Activated B cell treated with CpG ODN at 0.5 μM for 24 hours (primary cell): Measurements from ENCODE around the gene NPHP4. TPM values are rescaled to one million over a fixed set of nuclear protein-coding genes. Genes with fewer than 3 reads are reported as not detected.
A peak's percentile ranks its signal among the peaks of the same experiment; 100 is the strongest.

Experiments
- ATAC-seq: fragments of 200-7000 bp; cut with Tn5 transposase; one replicate; pipeline ENCODE4 v1.10.0; 2021; ENCODE audit warnings: low read depth, mild to moderate bottlenecking, moderate library complexity
- CTCF ChIA-PET: fragments of 350-600 bp; sonication (Branson Sonifier 250); formaldehyde crosslinking; loops from one replicate; lab custom pipeline; 2021; ENCODE audit warnings: antibody characterized with exemption; lab: Charles Lee
- POLR2A ChIA-PET: fragments of 350-600 bp; sonication (Branson Sonifier 250); formaldehyde crosslinking; loops from one replicate; lab custom pipeline; 2021; ENCODE audit warnings: antibody characterized with exemption; lab: Charles Lee
- DNase-seq: peaks from one replicate; pipeline ENCODE4 v3.0.0; 2022
- H3K27ac Mint-ChIP-seq: one replicate; pipeline ENCODE4 v1.8.0; 2020; ENCODE audit warnings: mixed read lengths
- H3K27me3 Mint-ChIP-seq: one replicate; pipeline ENCODE4 v1.8.0; 2021; ENCODE audit warnings: mixed read lengths
- H3K36me3 Mint-ChIP-seq: one replicate; pipeline ENCODE4 v1.8.0; 2021; ENCODE audit warnings: low read depth, mixed read lengths
- H3K4me1 Mint-ChIP-seq: one replicate; pipeline ENCODE4 v1.8.0; 2021; ENCODE audit warnings: mixed read lengths
- H3K4me3 Mint-ChIP-seq: one replicate; pipeline ENCODE4 v1.8.0; 2020; ENCODE audit warnings: mild to moderate bottlenecking, mixed read lengths
- H3K9me3 Mint-ChIP-seq: one replicate; pipeline ENCODE4 v1.8.0; 2020; ENCODE audit warnings: mixed read lengths
- CTCF ChIP-seq: fragments of 200-600 bp; IDR thresholded peaks from one replicate; pipeline ENCODE4 v1.8.0; 2022; ENCODE audit warnings: antibody characterized with exemption, mild to moderate bottlenecking
- intact Hi-C: fragments of 100-400 bp; cut with micrococcal nuclease; formaldehyde crosslinking; loops from one replicate; pipeline ENCODE4 v1.15.1; 2024
- total RNA-seq: library from RNA; stranded (reverse); gene quantifications from 2 replicates; pipeline ENCODE4 v1.2.3, GENCODE V29; 2022

Gene NPHP4
- total RNA-seq, 1 donor from 2014 or later = 8.0 TPM

- H3K4me1 Mint-ChIP-seq = peaks cover 24% of the 10 kb centered on the region
- H3K36me3 Mint-ChIP-seq = no peaks in the 10 kb centered on the region
- DNase-seq = no peak
- no peak overlapping the region for H3K4me3 Mint-ChIP-seq
- H3K9me3 Mint-ChIP-seq = no peaks in the 10 kb centered on the region
- intact Hi-C loops = no loop called here
- no peak overlapping the region for H3K27ac Mint-ChIP-seq
- no peak for ATAC-seq
- TF ChIP-seq CTCF = no peak
- no peaks in the 10 kb centered on the region for H3K27me3 Mint-ChIP-seq
- POLR2A ChIA-PET = no interaction called here
- CTCF ChIA-PET = no interaction called here
These were observed 14.5 kb downstream of the NPHP4 start for GRCh38 chr1:5977494-5978444.

GRCh38 chr1:5976726-5977493, 15.3 kb downstream of the NPHP4 start:
- intact Hi-C loops = no loop called here
- H3K4me1 Mint-ChIP-seq = peaks cover 16% of the 10 kb centered on the region
- no peaks in the 10 kb centered on the region for H3K9me3 Mint-ChIP-seq
- H3K27me3 Mint-ChIP-seq = no peaks in the 10 kb centered on the region
- POLR2A ChIA-PET = no interaction called here
- DNase-seq = no peak
- no peak for ATAC-seq
- no peak overlapping the region for H3K27ac Mint-ChIP-seq
- H3K36me3 Mint-ChIP-seq = no peaks in the 10 kb centered on the region
- no peak overlapping the region for H3K4me3 Mint-ChIP-seq
- CTCF ChIA-PET = no interaction called here
- TF ChIP-seq CTCF = no peak

DNA sequence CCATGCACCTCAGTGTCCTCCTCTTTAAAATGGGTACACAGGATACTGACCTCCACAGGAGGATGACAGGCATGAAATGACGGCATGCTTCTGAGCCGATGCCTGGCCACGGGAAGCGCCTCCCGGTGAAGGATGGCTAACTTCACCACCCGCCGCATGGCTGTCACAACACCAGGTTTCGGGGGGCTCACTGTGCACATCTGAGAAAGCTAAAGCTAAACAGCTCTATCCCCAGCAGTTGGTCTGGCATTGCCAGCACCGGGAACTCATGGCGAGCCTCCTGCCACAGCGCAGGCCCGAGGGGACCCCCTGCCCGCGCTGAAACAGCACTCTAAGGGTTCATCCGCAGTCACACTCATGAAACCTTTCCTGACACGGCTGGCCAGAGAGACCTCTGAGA, 16.0 kb downstream of the NPHP4 start:
- no peaks in the 10 kb centered on the region for H3K36me3 Mint-ChIP-seq
- DNase-seq = no peak
- no peaks in the 10 kb centered on the region for H3K27me3 Mint-ChIP-seq
- no peak overlapping the region for H3K4me3 Mint-ChIP-seq
- no peak for TF ChIP-seq CTCF
- peaks cover 13% of the 10 kb centered on the region for H3K4me1 Mint-ChIP-seq
- ATAC-seq = no peak
- CTCF ChIA-PET = interaction anchor here (1.5 kb wide), 1 partner anchor 462 kb away, joined by 8 read pairs; no protein-coding TSS in a partner anchor
- no peaks in the 10 kb centered on the region for H3K9me3 Mint-ChIP-seq
- intact Hi-C loops = no loop called here
- POLR2A ChIA-PET = no interaction called here
- no peak overlapping the region for H3K27ac Mint-ChIP-seq

DNA sequence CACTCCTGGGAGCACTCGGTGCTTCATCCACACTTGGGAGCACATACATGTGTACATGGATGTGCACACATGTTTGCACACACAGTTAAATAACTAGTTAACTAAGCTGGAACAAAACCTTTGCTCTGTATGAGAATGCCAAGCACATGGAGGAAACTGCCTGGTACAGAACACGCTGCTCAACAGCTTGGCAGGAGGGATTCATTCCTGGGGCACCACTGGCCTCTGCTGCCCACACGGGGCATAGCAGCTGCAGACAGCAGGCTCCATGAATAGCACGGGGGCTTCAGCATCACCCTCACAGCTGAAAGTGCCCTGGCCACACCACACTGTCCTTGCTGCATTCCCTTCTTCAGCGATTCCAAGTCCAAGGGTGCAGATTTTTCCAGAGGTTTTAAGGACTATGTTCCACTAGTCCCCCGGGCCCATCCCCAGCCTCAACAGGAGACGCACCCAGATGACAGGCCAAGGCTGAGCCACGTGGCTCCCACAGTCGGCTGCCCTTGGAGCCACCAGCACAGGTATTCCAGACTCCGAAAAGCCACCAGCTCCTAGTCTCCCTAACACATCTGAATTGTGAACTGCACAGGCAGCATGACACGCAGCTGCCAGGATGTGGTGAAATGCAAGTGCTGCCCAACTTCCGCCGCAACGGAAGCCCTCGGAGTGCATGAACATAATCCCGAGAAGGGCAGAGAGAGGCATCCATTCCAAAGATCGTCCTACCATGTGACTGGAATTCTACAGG, 16.9 kb downstream of the NPHP4 start:
- no peak overlapping the region for H3K27ac Mint-ChIP-seq
- intact Hi-C loops = no loop called here
- DNase-seq = no peak
- TF ChIP-seq CTCF = no peak
- H3K27me3 Mint-ChIP-seq = no peaks in the 10 kb centered on the region
- H3K4me1 Mint-ChIP-seq = peaks cover 4% of the 10 kb centered on the region
- no peaks in the 10 kb centered on the region for H3K9me3 Mint-ChIP-seq
- ChIA-PET CTCF (interaction anchor here (0.9 to 2.6 kb wide), 3 partner anchors 461 to 468 kb away, joined by 3 to 28 read pairs (median 8); no protein-coding TSS in a partner anchor), POLR2A (no interaction called here)
- H3K36me3 Mint-ChIP-seq = no peaks in the 10 kb centered on the region
- ATAC-seq = peak; percentile 66
- H3K4me3 Mint-ChIP-seq = no peak overlapping the region
